Measurements from ENCODE around the gene FBXO40. TPM values are rescaled to one million over a fixed set of nuclear protein-coding genes. Genes with fewer than 3 reads are reported as not detected.

FBXO40 gene
- total and polyA plus RNA-seq, 2 of the 13 experiments (the other 11 are each of a cell fraction or from before 2014, with no cell fraction given): not detected

- TF ChIP-seq TAF1 (CRISPR knock-in tag; IDR thresholded peaks at IDR 0.05) (no peak), HNF1A (IDR thresholded peaks at IDR 0.05; ENCODE audit: low read depth) (no peak), HNF1A (CRISPR knock-in tag; IDR thresholded peaks at IDR 0.05; ENCODE audit: borderline replicate concordance) (no peak), ZNF550 (CRISPR knock-in tag; IDR thresholded peaks at IDR 0.05; ENCODE audit: borderline replicate concordance) (no peak), GABPB1 (CRISPR knock-in tag; IDR thresholded peaks at IDR 0.05) (no peak), TBL1XR1 (IDR thresholded peaks at IDR 0.05; ENCODE audit: borderline replicate concordance, low read length, partially characterized antibody) (no peak), ZNF333 (CRISPR knock-in tag; IDR thresholded peaks at IDR 0.05; ENCODE audit: borderline replicate concordance) (no peak), PBX2 (CRISPR knock-in tag; IDR thresholded peaks at IDR 0.05) (no peak), MNT (IDR thresholded peaks at IDR 0.05) (no peak), CENPX (CRISPR knock-in tag; IDR thresholded peaks at IDR 0.05) (no peak), CHD2 (IDR thresholded peaks at IDR 0.05; ENCODE audit: low read depth, low read length) (no peak), NR0B2 (CRISPR knock-in tag; IDR thresholded peaks at IDR 0.05) (no peak), SNAPC2 (CRISPR knock-in tag; IDR thresholded peaks at IDR 0.05) (no peak), SOX6 (IDR thresholded peaks at IDR 0.05) (no peak), SOX6 (CRISPR knock-in tag; IDR thresholded peaks at IDR 0.05) (no peak), TOPORS (CRISPR knock-in tag; IDR thresholded peaks at IDR 0.05) (no peak), ZNF207 (IDR thresholded peaks at IDR 0.05; ENCODE audit: borderline replicate concordance) (no peak), ZNF121 (CRISPR knock-in tag; IDR thresholded peaks at IDR 0.05) (no peak)
Measured at GRCh38 chr3:121566773-121567172, 26.4 kb upstream of the FBXO40 start (continued).

All from HepG2 (cell line).